ENCODE results near the gene HOXB3.

HOXB3 gene

GRCh38 chr17:48589831-48590606 is at the start of gene HOXB3:
TSS of gene HOXB3 (minus strand) at chr17:48590241. CDS start at chr17:48552474, 37,767 bp downstream.
- no peak for DNase-seq (ENCODE audit: low spot score)

- no peak for DNase-seq (ENCODE audit: low spot score)
Measured at GRCh38 chr17:48639136-48639535, 49.1 kb upstream of the HOXB3 start.

GRCh38 chr17:48637323-48638260 is 47.6 kb upstream of the HOXB3 start:
- no peak for DNase-seq (ENCODE audit: low spot score)

- DNase-seq (ENCODE audit: low spot score), result peak; percentile 77
Measured at GRCh38 chr17:48636177-48637018, 46.4 kb upstream of the HOXB3 start.

- no peak for DNase-seq (ENCODE audit: low spot score)
Measured at GRCh38 chr17:48634493-48635208, 44.6 kb upstream of the HOXB3 start.

GRCh38 chr17:48633266-48633677 is 43.2 kb upstream of the HOXB3 start:
- DNase-seq (ENCODE audit: low spot score), result no peak

- no peak for DNase-seq (ENCODE audit: low spot score)
Measured at GRCh38 chr17:48632579-48633265, 42.7 kb upstream of the HOXB3 start.

GRCh38 chr17:48631693-48632578 is 41.9 kb upstream of the HOXB3 start:
- DNase-seq (ENCODE audit: low spot score), result no peak

- no peak for DNase-seq (ENCODE audit: low spot score)
Measured at GRCh38 chr17:48630925-48631692, 41.1 kb upstream of the HOXB3 start.

- DNase-seq (ENCODE audit: low spot score), result no peak
Measured at GRCh38 chr17:48630009-48630924, 40.2 kb upstream of the HOXB3 start.

GRCh38 chr17:48629411-48629759 is 39.3 kb upstream of the HOXB3 start:
- no peak for DNase-seq (ENCODE audit: low spot score)

GRCh38 chr17:48628649-48629410 is 38.8 kb upstream of the HOXB3 start:
- DNase-seq (ENCODE audit: low spot score), result no peak

- no peak for DNase-seq (ENCODE audit: low spot score)
Measured at GRCh38 chr17:48627623-48628521, 37.8 kb upstream of the HOXB3 start.

GRCh38 chr17:48627118-48627597 is 37.1 kb upstream of the HOXB3 start:
- DNase-seq (ENCODE audit: low spot score), result no peak

GRCh38 chr17:48626245-48627117 is 36.4 kb upstream of the HOXB3 start, which contains the start of gene HOXB9:
TSS of gene HOXB9 (minus strand) at chr17:48626358. CDS start at chr17:48626269, 89 bp downstream.
- no peak for DNase-seq (ENCODE audit: low spot score)

All from cerebellar cortex (tissue), 1 donor.